Gastroesophageal sphincter (tissue), 4 donors: ENCODE measurements around the gene NAALADL2. TPM values are rescaled to one million over a fixed set of nuclear protein-coding genes. Genes with fewer than 3 reads are reported as not detected.

ENCODE experiments used
- ATAC-seq: fragments of 150-250 bp; one replicate; pipeline ENCODE4 v1.9.1; 2016; ENCODE audit warnings: mild to moderate bottlenecking, moderate library complexity
- H3K27ac ChIP-seq, 4 donors: fragments of 200-600 bp; sonication (generic) in 3 of 4; 1 replicate in 3 of 4; 2 replicates in 1 of 4; pipeline ENCODE4 v1.5.1; 2016 to 2019
- H3K27me3 ChIP-seq: fragments of 200-600 bp; sonication (generic); one replicate; pipeline ENCODE4 v1.5.1; 2019
- H3K36me3 ChIP-seq, 2 donors: fragments of 200-600 bp; sonication (generic); one replicate each; pipeline ENCODE4 v1.5.1; 2019; ENCODE audit warnings: control low read depth in 1 of 2
- H3K4me1 ChIP-seq, 3 donors: fragments of 200-600 bp; sonication (generic); 1 replicate in 2 of 3; 2 replicates in 1 of 3; pipeline ENCODE4 v1.5.1; 2016 to 2019; ENCODE audit warnings: control low read depth in 2 of 3
- H3K4me3 ChIP-seq, 2 donors: fragments of 200-600 bp; sonication (generic); one replicate each; pipeline ENCODE4 v1.5.1; 2019; ENCODE audit warnings: mild to moderate bottlenecking in 1 of 2, moderate library complexity in 1 of 2
- H3K9me3 ChIP-seq, 3 donors: fragments of 200-600 bp; sonication (generic); one replicate each; pipeline ENCODE4 v1.5.1; 2017 to 2019; ENCODE audit warnings: control low read depth in 2 of 3
- CTCF ChIP-seq, 4 experiments: fragments of 200-600 bp in 2 of 4; fragments of 450-650 bp in 2 of 4; sonication (generic) in 1 of 4; IDR thresholded peaks; one replicate each; pipeline ENCODE4 v1.5.1; 2017 to 2019; ENCODE audit warnings: antibody characterized with exemption in 4 of 4, mild to moderate bottlenecking in 2 of 4, moderate library complexity in 2 of 4
- EP300 ChIP-seq: sonication (generic); formaldehyde crosslinking; IDR thresholded peaks from one replicate; pipeline ENCODE4 v1.6.1; 2017; ENCODE audit warnings: antibody characterized with exemption, mild to moderate bottlenecking
- POLR2A ChIP-seq, 2 donors: fragments of 450-650 bp; IDR thresholded peaks; one replicate each; pipeline ENCODE4 v1.6.1; 2017; ENCODE audit warnings: antibody characterized with exemption in 2 of 2, mild to moderate bottlenecking in 2 of 2, moderate library complexity in 1 of 2
- POLR2AphosphoS5 ChIP-seq: sonication (generic); formaldehyde crosslinking; IDR thresholded peaks from one replicate; pipeline ENCODE4 v1.6.1; 2017; ENCODE audit warnings: antibody characterized with exemption
- WGBS, 2 donors: methylation state at CpG; one replicate each; pipeline ENCODE4 v1.1.5; 2018; ENCODE audit warnings: low coverage in 1 of 2; 5-methylcytosine and 5-hydroxymethylcytosine counted together
- total RNA-seq, 4 donors: library from RNA; depleted of rRNA; stranded (reverse); fragments of >200 nt; gene quantifications; one replicate each; pipeline ENCODE4 v1.1.0, GENCODE V29; 2016

Gene NAALADL2
- total RNA-seq, 4 donors from 2014 or later: 3.1 to 7.4 (median 6.2) TPM

DNA sequence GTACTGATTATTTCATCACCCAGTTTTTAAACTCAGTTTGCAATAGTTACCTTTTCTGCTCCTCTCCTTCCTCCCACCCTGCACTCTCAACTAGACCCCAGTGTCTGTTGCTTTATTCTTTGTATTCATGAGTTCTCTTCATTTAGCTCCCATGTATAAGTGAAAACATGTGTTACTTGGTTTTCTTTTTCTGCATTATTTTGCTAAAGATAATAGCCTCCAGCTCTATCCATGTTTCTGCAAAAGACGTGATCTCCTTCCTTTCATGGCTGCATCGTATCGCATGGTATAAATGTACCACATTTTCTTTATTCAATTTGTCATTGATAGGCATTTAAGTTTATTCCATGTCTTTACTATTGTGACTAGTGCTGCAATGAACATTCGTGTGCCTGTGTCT, 79.0 kb downstream of the NAALADL2 start:
- no peaks in the 10 kb centered on the region for H3K9me3 ChIP-seq
- 85 to 95% methylated on average over 4 of the region's 4 CpGs for WGBS, 2 donors

GRCh38 chr3:174940151-174940550, 81.0 kb downstream of the NAALADL2 start:
- ATAC-seq: no peak
- no peaks in the 10 kb centered on the region for H3K9me3 ChIP-seq
- 91 to 100% methylated on average over 2 of the region's 2 CpGs for WGBS, 2 donors
- TF ChIP-seq CTCF (IDR thresholded peaks at IDR 0.05): no peak
- TF ChIP-seq EP300: no peak
- no peak for TF ChIP-seq POLR2A (IDR thresholded peaks at IDR 0.05)
- no peak for TF ChIP-seq POLR2AphosphoS5
- H3K4me3 ChIP-seq: no peak overlapping the region
- H3K27me3 ChIP-seq: no peaks in the 10 kb centered on the region
- no peak overlapping the region for H3K27ac ChIP-seq
- H3K4me1 ChIP-seq: no peaks in the 10 kb centered on the region
- H3K36me3 ChIP-seq: no peaks in the 10 kb centered on the region

More for the DNA sequence above, 79.0 kb downstream of the NAALADL2 start:
- H3K4me1 ChIP-seq: no peaks in the 10 kb centered on the region
- H3K36me3 ChIP-seq: no peaks in the 10 kb centered on the region
- H3K27me3 ChIP-seq: no peaks in the 10 kb centered on the region
- TF ChIP-seq EP300: no peak
- TF ChIP-seq POLR2AphosphoS5: no peak
- TF ChIP-seq POLR2A (IDR thresholded peaks at IDR 0.05): no peak
- no peak for ATAC-seq
- no peak overlapping the region for H3K4me3 ChIP-seq
- no peak overlapping the region for H3K27ac ChIP-seq

- Histone ChIP-seq H3K27ac (no peak overlapping the region), H3K4me3 (no peak overlapping the region), H3K4me1 (peaks cover 0 to 6% (median 6%) of the 10 kb centered on the region in 3 donors), H3K27me3 (no peaks in the 10 kb centered on the region), H3K36me3 (no peaks in the 10 kb centered on the region), H3K9me3 (no peaks in the 10 kb centered on the region)
- ATAC-seq: no peak
- TF ChIP-seq CTCF (IDR thresholded peaks at IDR 0.05) (no peak), POLR2A (IDR thresholded peaks at IDR 0.05) (no peak), POLR2AphosphoS5 (no peak)
- 60 to 79% methylated on average over 1 to 2 of the region's 2 CpGs for WGBS, 2 donors
Measured at GRCh38 chr3:174945276-174945675, 86.1 kb downstream of the NAALADL2 start.

GRCh38 chr3:174945951-174946350, 86.8 kb downstream of the NAALADL2 start:
- Histone ChIP-seq H3K4me3 (no peak overlapping the region), H3K27ac (no peak overlapping the region), H3K27me3 (no peaks in the 10 kb centered on the region), H3K36me3 (no peaks in the 10 kb centered on the region), H3K4me1 (peaks cover 0 to 6% (median 6%) of the 10 kb centered on the region in 3 donors), H3K9me3 (no peaks in the 10 kb centered on the region)
- 76 to 82% methylated on average over 1 to 2 of the region's 2 CpGs for WGBS, 2 donors
- TF ChIP-seq CTCF (IDR thresholded peaks at IDR 0.05) (no peak), EP300 (no peak), POLR2AphosphoS5 (no peak), POLR2A (IDR thresholded peaks at IDR 0.05) (no peak)
- ATAC-seq: no peak

GRCh38 chr3:174949523-174949922, 90.4 kb downstream of the NAALADL2 start:
- ATAC-seq: peak; percentile 46
- WGBS, 2 donors: 3 to 34% methylated on average over 2 of the region's 2 CpGs

DNA sequence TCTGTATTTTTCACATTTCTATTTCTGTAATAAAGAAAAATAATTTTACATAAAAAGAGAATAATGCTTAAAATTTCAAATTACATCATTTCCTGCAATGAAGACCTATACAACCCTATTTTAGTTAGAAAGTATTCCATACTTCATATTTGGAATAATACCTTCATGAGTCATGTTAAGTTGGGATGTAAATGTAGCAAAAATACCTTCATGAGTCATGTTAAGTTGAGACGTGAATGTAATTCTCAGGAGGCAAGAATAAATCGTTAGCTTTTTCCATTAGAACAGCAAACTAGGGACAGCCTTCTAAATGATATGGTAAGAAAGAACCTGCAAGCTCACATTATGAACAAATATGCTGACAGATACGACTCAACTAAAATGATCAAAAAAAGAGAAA, 91.9 kb downstream of the NAALADL2 start:
- Histone ChIP-seq H3K27me3 (no peaks in the 10 kb centered on the region), H3K4me3 (no peak overlapping the region), H3K27ac (no peak overlapping the region), H3K36me3 (no peaks in the 10 kb centered on the region), H3K4me1 (peaks cover 5 to 6% (median 6%) of the 10 kb centered on the region in 3 donors), H3K9me3 (no peaks in the 10 kb centered on the region)
- TF ChIP-seq POLR2AphosphoS5 (no peak), POLR2A (IDR thresholded peaks at IDR 0.05) (no peak)
- WGBS, 2 donors: 45 to 47% methylated on average over 2 to 3 of the region's 3 CpGs
- no peak for ATAC-seq

More at GRCh38 chr3:174949523-174949922, 90.4 kb downstream of the NAALADL2 start:
- TF ChIP-seq POLR2AphosphoS5 (peak; percentile 54), POLR2A (IDR thresholded peaks at IDR 0.05) (no peak)
- H3K4me3 ChIP-seq: no peak overlapping the region
- H3K4me1 ChIP-seq: peaks cover 0 to 6% (median 6%) of the 10 kb centered on the region in 3 donors
- H3K36me3 ChIP-seq: no peaks in the 10 kb centered on the region
- H3K27me3 ChIP-seq: no peaks in the 10 kb centered on the region
- no peaks in the 10 kb centered on the region for H3K9me3 ChIP-seq
- H3K27ac ChIP-seq: peak overlapping the region in 1 of 4 donors; percentile 39
